IMR-90 (cell line): Measurements from ENCODE around the gene IKZF3. TPM values are rescaled to one million over a fixed set of nuclear protein-coding genes. Genes with fewer than 3 reads are reported as not detected.

Source experiments
- ATAC-seq: fragments of 200-7000 bp; cut with Tn5 transposase; 2 replicates; pipeline ENCODE4 v1.9.1; 2020; ENCODE audit warnings: low read depth, mild to moderate bottlenecking, moderate library complexity
- BruUV-seq: library from RNA; stranded (reverse); fragments of 400-500 nt; replicated peaks from 2 replicates; lab custom pipeline; 2021; lab: Mats Ljungman, UMichigan
- CTCF ChIA-PET: fragments of 300-600 bp; formaldehyde crosslinking; extraction: SDS; loops from one replicate; lab custom pipeline; 2021; ENCODE audit warnings: antibody characterized with exemption; lab: Yijun Ruan, JAX
- POLR2A ChIA-PET: fragments of 300-600 bp; sonication (Branson Sonifier 250); formaldehyde crosslinking; loops from one replicate; lab custom pipeline; 2022; ENCODE audit warnings: antibody characterized with exemption; ENCODE audit not compliant: unreplicated experiment; lab: Charles Lee
- DNase-seq: peaks from one replicate; pipeline ENCODE4 v3.0.0; 2013
- H2AFZ ChIP-seq: replicated peaks from 2 replicates; pipeline ENCODE3; 2013; ENCODE audit warnings: low read length, mild to moderate bottlenecking; ENCODE audit not compliant: poor library complexity
- H2AK5ac ChIP-seq: 2 replicates; pipeline ENCODE4 v1.6.1; 2013; ENCODE audit warnings: low read depth, low read length, inconsistent platforms
- H2AK9ac ChIP-seq: replicated peaks from 2 replicates; pipeline ENCODE3; 2013; ENCODE audit warnings: mild to moderate bottlenecking, low read depth, low read length, moderate library complexity; ENCODE audit not compliant: poor library complexity
- H2BK120ac ChIP-seq: 2 replicates; pipeline ENCODE4 v1.6.1; 2013; ENCODE audit warnings: low read depth, low read length, inconsistent platforms
- H2BK15ac ChIP-seq: 3 replicates; pipeline ENCODE4 v1.6.1; 2013; ENCODE audit warnings: low read depth, low read length, inconsistent platforms
- H2BK20ac ChIP-seq: 2 replicates; pipeline ENCODE4 v1.6.1; 2013; ENCODE audit warnings: low read depth, mild to moderate bottlenecking, inconsistent platforms, low read length, moderate library complexity
- H2BK5ac ChIP-seq: 2 replicates; pipeline ENCODE4 v1.6.1; 2013; ENCODE audit warnings: mild to moderate bottlenecking, low read depth, low read length, inconsistent platforms; ENCODE audit not compliant: poor library complexity, severe bottlenecking
- H3K14ac ChIP-seq: replicated peaks from 2 replicates; pipeline ENCODE4 v1.6.1; 2013; ENCODE audit warnings: low read depth, low read length, inconsistent platforms
- H3K18ac ChIP-seq: 2 replicates; pipeline ENCODE4 v1.6.1; 2013; ENCODE audit warnings: low read depth, low read length, control low read depth
- H3K23ac ChIP-seq: 2 replicates; pipeline ENCODE4 v1.6.1; 2013; ENCODE audit warnings: low read depth, low read length, inconsistent platforms
- H3K27ac ChIP-seq: 2 replicates; pipeline ENCODE4 v1.5.1; 2013; ENCODE audit warnings: mild to moderate bottlenecking, control low read depth, low read length; ENCODE audit not compliant: insufficient read depth
- H3K27me3 ChIP-seq: 2 replicates; pipeline ENCODE4 v1.6.1; 2013; ENCODE audit warnings: low read length; ENCODE audit not compliant: control insufficient read depth, insufficient read depth
- H3K36me3 ChIP-seq: 2 replicates; pipeline ENCODE4 v1.6.1; 2013; ENCODE audit warnings: low read length, mixed read lengths; ENCODE audit not compliant: control insufficient read depth, insufficient read depth
- H3K4ac ChIP-seq: 2 replicates; pipeline ENCODE4 v1.6.1; 2013; ENCODE audit warnings: low read depth, low read length, inconsistent platforms
- H3K4me1 ChIP-seq: 2 replicates; pipeline ENCODE4 v1.6.1; 2013; ENCODE audit warnings: low read length, mixed read lengths; ENCODE audit not compliant: control insufficient read depth, insufficient read depth
- H3K4me2 ChIP-seq: 2 replicates; pipeline ENCODE4 v1.6.1; 2013; ENCODE audit warnings: low read depth, mild to moderate bottlenecking, control low read depth, low read length, moderate library complexity
- H3K4me3 ChIP-seq: 2 replicates; pipeline ENCODE4 v1.5.1; 2013; ENCODE audit warnings: low read depth, mild to moderate bottlenecking, control low read depth, low read length, moderate library complexity; ENCODE audit not compliant: insufficient read depth
- H3K56ac ChIP-seq: 2 replicates; pipeline ENCODE4 v1.6.1; 2013; ENCODE audit warnings: low read length, inconsistent platforms; ENCODE audit not compliant: insufficient read depth; ENCODE audit errors: extremely low read depth
- H3K79me1 ChIP-seq, 2 experiments: 2 replicates each; pipeline ENCODE4 v1.6.1; 2013; ENCODE audit warnings: low read length in 2 of 2, inconsistent platforms in 1 of 2, low read depth in 1 of 2
- H3K9ac ChIP-seq: 2 replicates; pipeline ENCODE4 v1.6.1; 2013; ENCODE audit warnings: low read depth, low read length, control low read depth
- H3K9me1 ChIP-seq: 2 replicates; pipeline ENCODE4 v1.6.1; 2013; ENCODE audit warnings: low read length, inconsistent platforms; ENCODE audit not compliant: insufficient read depth
- H3K9me3 ChIP-seq: 2 replicates; pipeline ENCODE4 v1.6.1; 2013; ENCODE audit warnings: low read length; ENCODE audit not compliant: control insufficient read depth, insufficient read depth
- H4K20me1 ChIP-seq: 2 replicates; pipeline ENCODE4 v1.6.1; 2013; ENCODE audit warnings: low read length, inconsistent platforms; ENCODE audit not compliant: insufficient read depth
- H4K5ac ChIP-seq: 2 replicates; pipeline ENCODE4 v1.6.1; 2013; ENCODE audit warnings: mild to moderate bottlenecking, low read depth, low read length, control low read depth
- H4K8ac ChIP-seq, 2 experiments: 2 replicates each; pipeline ENCODE4 v1.6.1; 2013; ENCODE audit warnings: low read depth in 2 of 2, low read length in 2 of 2, control low read depth in 1 of 2, inconsistent platforms in 1 of 2
- H4K91ac ChIP-seq: 2 replicates; pipeline ENCODE4 v1.6.1; 2013; ENCODE audit warnings: low read depth, low read length, inconsistent platforms; ENCODE audit not compliant: insufficient read depth
- POLR2A ChIP-seq: IDR thresholded peaks from 2 replicates; pipeline ENCODE4 v1.6.1; 2012; ENCODE audit warnings: mild to moderate bottlenecking, low read depth, low read length
- RFX5 ChIP-seq: IDR thresholded peaks from 2 replicates; pipeline ENCODE4 v1.8.0; 2012; ENCODE audit warnings: low read depth, mild to moderate bottlenecking, low read length, moderate library complexity
- WGBS, 2 experiments: methylation state at CpG; one replicate each; pipeline versions ENCODE4 v1.1.5 to v1.1.7; 2013; ENCODE audit warnings: missing lambda C conversion rate in 2 of 2; ENCODE audit not compliant: insufficient read length in 1 of 2; ENCODE audit errors: extremely low coverage in 2 of 2; 5-methylcytosine and 5-hydroxymethylcytosine counted together
- dilution Hi-C: fragments of 300-500 bp; cut with HindIII; formaldehyde crosslinking; loops from one replicate; pipeline ENCODE4 v1.14.3; 2018; ENCODE audit warnings: low sequenced_read_pairs; ENCODE audit not compliant: unreplicated experiment
- in situ Hi-C: fragments of 300-500 bp; cut with MboI; formaldehyde crosslinking; loops from 3 replicates; pipeline ENCODE4 v1.14.3; 2019; ENCODE audit warnings: low sequenced_read_pairs, inconsistent platforms, mixed read lengths
- intact Hi-C: fragments of 100-400 bp; cut with micrococcal nuclease; formaldehyde crosslinking; loops from 2 replicates; pipeline ENCODE4 v1.10.0; 2022
- polyA plus RNA-seq, 3 experiments: library from polyadenylated mRNA; depleted of rRNA; stranded (reverse); fragments of >200 nt; gene quantifications; 2 replicates each; pipeline ENCODE4 v1.2.3, GENCODE V29; 2012; ENCODE audit warnings: low replicate concordance in 1 of 3
- total RNA-seq: library from RNA; depleted of rRNA; stranded (reverse); fragments of >200 nt; gene quantifications from 2 replicates; pipeline ENCODE4 v1.2.3, GENCODE V29; 2012
- TF ChIP-seq, protein P1 (sequence below): fragments of 150-350 bp; IDR thresholded peaks from 2 replicates; pipeline ENCODE4 v1.6.1; 2016; ENCODE audit warnings: low read depth, mild to moderate bottlenecking, low read length, moderate library complexity, borderline replicate concordance

The IKZF3 gene
- total and polyA plus RNA-seq, 2 of the 4 experiments (the other 2 are of a cell fraction), result not detected

DNA sequence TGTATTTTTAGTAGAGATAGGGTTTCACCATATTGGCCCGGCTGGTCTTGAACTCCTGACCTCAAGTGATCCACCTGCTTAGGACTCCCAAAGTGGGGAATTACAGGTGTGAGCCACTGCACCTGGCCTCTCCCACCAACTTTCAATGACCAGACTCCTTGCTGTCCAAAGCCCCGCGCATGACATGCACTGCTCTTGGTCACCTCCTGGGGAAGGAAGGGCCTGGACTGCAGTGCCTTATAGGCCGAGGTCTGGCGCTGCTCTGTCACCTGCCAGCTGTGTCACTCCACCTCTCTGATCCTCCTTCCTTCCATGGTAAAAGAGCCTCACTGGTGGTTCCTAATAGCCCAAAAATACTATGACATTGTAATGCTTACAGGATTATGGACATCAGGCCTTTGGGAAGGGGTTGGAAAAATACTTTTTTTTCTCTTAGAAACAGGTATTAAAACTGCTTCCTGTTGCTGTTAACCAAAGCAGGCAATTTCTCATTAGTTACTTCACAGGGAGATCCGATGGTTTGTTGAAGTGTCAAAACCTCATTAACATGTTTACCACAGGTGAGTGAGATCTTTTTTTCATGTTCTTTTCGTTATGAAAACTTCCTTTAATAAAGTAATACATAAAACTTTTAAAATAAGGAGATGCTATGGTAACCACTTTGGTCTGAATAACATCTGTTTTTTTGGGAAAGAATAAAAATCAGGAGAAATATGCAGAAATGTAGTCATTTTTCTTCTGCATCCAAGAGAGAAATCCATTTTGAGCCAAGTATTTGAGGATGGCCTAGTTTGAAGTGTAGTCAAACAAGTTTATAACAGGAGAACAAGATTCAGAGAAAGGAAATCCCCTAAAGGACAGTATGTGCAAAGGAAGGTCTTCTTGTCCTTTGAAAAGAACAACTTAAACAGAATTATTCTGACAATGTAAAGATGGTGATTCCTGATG lies 90.9 kb downstream of the IKZF3 start:
- CTCF ChIA-PET, result no interaction called here
- WGBS, 2 experiments, result no CpG with 5 or more reads among the region's 7 CpGs
- BruUV-seq, result no TSS peak

More for the DNA sequence above, 90.9 kb downstream of the IKZF3 start:
- Histone ChIP-seq H3K79me1 (no peaks in the 10 kb centered on the region), H2BK15ac (no peak overlapping the region), H2BK20ac (no peak overlapping the region), H3K9me3 (no peaks in the 10 kb centered on the region), H3K27me3 (peaks cover 59% of the 10 kb centered on the region), H4K5ac (no peak overlapping the region), H2AK5ac (no peak overlapping the region), H3K56ac (no peak overlapping the region), H4K8ac (no peak overlapping the region), H3K14ac (no peak overlapping the region), H2AFZ (no peak overlapping the region), H3K9me1 (no peaks in the 10 kb centered on the region), H2BK120ac (no peak overlapping the region), H3K4me2 (no peak overlapping the region), H3K27ac (no peak overlapping the region), H2AK9ac (no peak overlapping the region), H3K4ac (no peak overlapping the region), H2BK5ac (no peak overlapping the region), H3K4me3 (no peak overlapping the region), H3K18ac (no peak overlapping the region), H4K91ac (no peak overlapping the region), H3K23ac (no peak overlapping the region), H4K20me1 (no peaks in the 10 kb centered on the region), H3K4me1 (no peaks in the 10 kb centered on the region), H3K9ac (no peak overlapping the region), H3K36me3 (no peaks in the 10 kb centered on the region)
- DNase-seq (no peak), ATAC-seq (no peak)
- TF ChIP-seq RFX5 (no peak), POLR2A (no peak)
- TF ChIP-seq, protein P1, sequence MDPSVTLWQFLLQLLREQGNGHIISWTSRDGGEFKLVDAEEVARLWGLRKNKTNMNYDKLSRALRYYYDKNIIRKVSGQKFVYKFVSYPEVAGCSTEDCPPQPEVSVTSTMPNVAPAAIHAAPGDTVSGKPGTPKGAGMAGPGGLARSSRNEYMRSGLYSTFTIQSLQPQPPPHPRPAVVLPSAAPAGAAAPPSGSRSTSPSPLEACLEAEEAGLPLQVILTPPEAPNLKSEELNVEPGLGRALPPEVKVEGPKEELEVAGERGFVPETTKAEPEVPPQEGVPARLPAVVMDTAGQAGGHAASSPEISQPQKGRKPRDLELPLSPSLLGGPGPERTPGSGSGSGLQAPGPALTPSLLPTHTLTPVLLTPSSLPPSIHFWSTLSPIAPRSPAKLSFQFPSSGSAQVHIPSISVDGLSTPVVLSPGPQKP, result no peak
- in situ Hi-C loops (loop anchor here (10.0 kb wide), 1 partner anchor 202 kb away; no protein-coding TSS in a partner anchor), dilution Hi-C loops (no loop called here), intact Hi-C loops (no loop called here)
- POLR2A ChIA-PET, result no interaction called here
